ENCODE measurements around the gene MRPL24.

Gene MRPL24

GRCh38 chr1:156741481-156741983 lies 644 bp upstream of the MRPL24 start:
- H3K4me3 ChIP-seq (ENCODE audit: low read depth, low read length) = peak overlapping the region; percentile 13
- TF ChIP-seq CTCF (IDR thresholded peaks at IDR 0.05; ENCODE audit: low read depth, low read length) = no peak

- peak overlapping the region; percentile 82 for H3K4me3 ChIP-seq (ENCODE audit: low read depth, low read length)
- TF ChIP-seq CTCF (IDR thresholded peaks at IDR 0.05; ENCODE audit: low read depth, low read length) = no peak
Observed at GRCh38 chr1:156740237-156740740, 599 bp downstream of the MRPL24 start.

GRCh38 chr1:156738916-156739315 lies 2.0 kb downstream of the MRPL24 start:
- no peak for TF ChIP-seq CTCF (IDR thresholded peaks at IDR 0.05; ENCODE audit: low read depth, low read length)
- no peak overlapping the region for H3K4me3 ChIP-seq (ENCODE audit: low read depth, low read length)

- no peak for TF ChIP-seq CTCF (IDR thresholded peaks at IDR 0.05; ENCODE audit: low read depth, low read length)
Observed at GRCh38 chr1:156738407-156738806, 2.5 kb downstream of the MRPL24 start.

GRCh38 chr1:156733989-156734584 lies 6.8 kb downstream of the MRPL24 start:
- no peak overlapping the region for H3K4me3 ChIP-seq (ENCODE audit: low read depth, low read length)
- TF ChIP-seq CTCF (IDR thresholded peaks at IDR 0.05; ENCODE audit: low read depth, low read length) = no peak

More at GRCh38 chr1:156738407-156738806, 2.5 kb downstream of the MRPL24 start:
- H3K4me3 ChIP-seq (ENCODE audit: low read depth, low read length) = no peak overlapping the region

- TF ChIP-seq CTCF (IDR thresholded peaks at IDR 0.05; ENCODE audit: low read depth, low read length) = no peak
- peak within 1 kb of the TSS; percentile 85 for H3K4me3 ChIP-seq (ENCODE audit: low read depth, low read length)
Observed at GRCh38 chr1:156728599-156729462, 12.1 kb downstream of the MRPL24 start, which contains the start of gene ISG20L2. ISG20L2 (minus strand) TSS chr1:156728766; CDS start chr1:156727652, 1,114 bp downstream.
